HG03045 (cell line): Measurements from ENCODE around the gene FBXO48.
"Not testable (repeated sequence)": the region's sequence is repeated elsewhere in the genome, so short reads cannot be mapped to it uniquely, and the experiment has no call there.

Source experiments
- ATAC-seq: cut with Tn5 transposase; IDR thresholded peaks from one replicate; pipeline ENCODE4 v1.9.1; 2021; ENCODE audit warnings: mild to moderate bottlenecking, moderate library complexity; ENCODE audit not compliant: unreplicated experiment

FBXO48 gene, protein sequence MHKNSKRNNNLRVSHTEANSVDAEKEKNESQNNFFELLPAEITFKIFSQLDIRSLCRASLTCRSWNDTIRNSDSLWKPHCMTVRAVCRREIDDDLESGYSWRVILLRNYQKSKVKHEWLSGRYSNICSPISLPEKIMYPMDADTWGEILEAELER

DNA sequence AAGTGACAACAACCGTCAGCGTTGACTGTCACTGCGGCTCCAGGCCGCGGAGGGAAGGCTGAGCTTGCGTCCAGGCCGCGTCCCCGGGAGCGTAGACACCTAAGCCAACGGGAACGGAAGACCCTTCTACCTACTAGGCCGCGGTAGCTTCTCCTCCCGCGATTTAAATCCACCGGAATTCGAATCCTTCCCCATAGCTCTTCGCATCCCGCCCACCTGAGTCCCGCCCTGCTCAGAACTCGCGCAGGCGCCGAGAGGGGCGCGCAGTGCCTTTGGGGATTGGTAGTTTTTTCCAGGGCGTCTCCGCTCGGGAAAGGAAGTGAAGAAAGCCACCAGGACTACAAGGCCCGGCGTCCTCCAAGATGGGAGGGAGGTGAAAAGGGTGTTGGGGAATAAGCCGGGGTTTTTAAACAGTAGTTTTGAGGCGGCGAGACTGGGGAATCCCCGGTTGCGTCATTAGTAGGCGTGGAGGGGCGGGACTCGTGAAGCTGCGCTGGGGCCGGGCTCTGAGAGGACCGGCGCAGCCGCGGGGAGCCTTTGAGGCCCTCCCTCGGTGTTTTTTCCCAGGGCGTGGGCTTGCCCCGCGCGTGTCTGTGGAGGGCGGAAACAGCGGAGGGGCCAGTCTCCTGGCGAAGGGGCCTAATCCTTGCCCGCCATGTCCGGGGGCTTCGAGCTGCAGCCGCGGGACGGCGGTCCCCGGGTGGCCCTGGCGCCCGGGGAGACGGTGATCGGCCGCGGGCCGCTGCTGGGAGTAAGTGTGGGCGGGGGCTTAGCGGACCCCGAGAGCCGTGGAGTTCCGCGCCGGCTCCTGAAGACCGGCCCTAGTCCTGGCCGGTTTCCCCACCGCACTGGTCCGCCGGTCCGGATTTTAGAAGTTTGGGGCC lies at the start of gene FBXO48, which contains the start of gene APLF:
Gene FBXO48 (minus strand): TSS at position 218 of the 884 bp plus-strand sequence. CDS start 2,149 bp downstream, outside the sequence.
Gene APLF (plus strand): TSS at position 509 of the 884 bp plus-strand sequence. CDS start 147 bp downstream, at position 656.
- peak; percentile 96 for ATAC-seq

DNA sequence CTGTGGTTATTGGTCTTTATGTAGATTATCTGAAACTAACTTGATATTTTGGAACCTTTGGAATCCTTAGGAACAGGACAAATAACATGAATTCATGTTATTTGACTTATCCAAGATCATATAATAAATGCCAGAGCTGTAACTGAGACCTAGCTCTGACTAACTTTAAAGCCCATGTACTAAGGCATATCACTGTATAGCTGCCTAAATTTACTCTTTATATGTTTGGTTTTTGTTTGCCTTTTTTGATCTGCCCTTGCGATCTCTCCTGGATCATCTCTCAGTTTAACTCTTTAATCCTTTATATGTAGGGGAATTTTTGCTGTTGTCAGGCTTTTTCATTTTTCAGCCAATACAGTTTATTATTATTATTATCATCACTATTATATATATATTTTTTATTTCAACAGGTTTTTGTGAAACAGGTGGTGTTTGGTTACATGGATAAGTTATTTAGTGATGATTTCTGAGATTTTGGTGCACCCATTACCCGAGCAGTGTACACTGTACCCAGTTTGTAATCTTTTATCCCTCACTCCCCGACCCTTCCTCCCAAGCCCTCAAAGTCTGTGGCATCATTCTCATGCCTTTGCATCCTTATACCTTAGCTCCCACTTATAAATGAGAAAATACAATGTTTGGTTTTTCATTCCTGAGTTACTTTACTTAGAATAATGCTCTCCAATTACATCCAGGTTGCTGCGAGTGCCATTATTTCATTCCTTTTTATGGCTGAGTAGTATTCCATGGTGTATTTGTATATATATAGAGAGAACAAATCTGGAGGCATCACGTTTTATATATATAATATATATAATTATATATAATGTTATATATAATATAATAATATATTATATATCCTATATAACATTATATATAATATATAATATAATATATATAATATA lies 49.2 kb upstream of the FBXO48 start:
- no peak for ATAC-seq

DNA sequence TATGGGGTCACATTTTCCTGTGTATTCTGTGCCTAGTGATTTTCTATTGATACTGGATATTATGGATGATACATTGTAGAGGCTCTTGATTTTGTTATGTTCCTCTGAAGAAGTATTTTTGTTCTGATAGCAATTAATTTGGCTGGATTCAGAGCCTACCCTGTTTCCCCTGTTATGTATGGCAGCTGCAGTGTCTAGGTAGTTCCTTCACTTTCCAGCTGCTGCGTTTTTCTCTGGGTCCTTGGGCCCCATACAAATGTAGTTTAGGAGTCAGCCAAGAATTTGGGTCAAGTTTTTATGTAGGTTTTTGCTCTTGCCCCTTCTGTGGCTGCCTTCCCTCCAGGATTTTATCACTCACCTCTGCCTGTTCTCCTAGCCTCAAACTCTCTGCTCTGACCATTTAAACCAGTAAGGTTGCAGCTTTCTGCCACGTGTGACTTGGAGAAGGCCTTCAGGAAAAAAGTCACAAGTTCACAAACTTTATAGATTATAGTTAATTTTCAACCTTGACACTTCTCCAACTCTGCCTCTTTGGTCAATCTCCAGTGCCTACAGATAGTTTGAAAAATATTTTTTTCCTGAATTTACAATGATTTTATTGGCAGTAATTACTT lies 47.3 kb upstream of the FBXO48 start:
- no peak for ATAC-seq

DNA sequence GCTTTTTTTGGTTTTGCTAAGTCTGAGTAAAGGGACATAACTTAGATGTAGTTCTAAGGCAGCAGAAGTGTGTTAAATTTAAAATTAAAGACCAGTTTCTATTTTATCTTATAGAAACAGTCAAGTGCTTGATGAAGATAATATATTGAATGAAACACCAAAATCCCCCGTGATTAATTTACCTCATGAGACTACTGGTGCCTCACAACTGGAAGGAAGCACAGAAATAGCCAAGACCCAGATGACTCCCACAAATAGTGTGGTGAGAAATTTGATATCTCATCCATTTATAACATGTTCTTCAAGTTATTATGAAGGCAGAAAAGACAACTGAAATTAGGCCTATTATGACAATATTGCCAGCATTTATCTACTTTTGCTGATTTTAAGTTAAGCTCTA lies 45.9 kb upstream of the FBXO48 start:
- ATAC-seq: no peak

DNA sequence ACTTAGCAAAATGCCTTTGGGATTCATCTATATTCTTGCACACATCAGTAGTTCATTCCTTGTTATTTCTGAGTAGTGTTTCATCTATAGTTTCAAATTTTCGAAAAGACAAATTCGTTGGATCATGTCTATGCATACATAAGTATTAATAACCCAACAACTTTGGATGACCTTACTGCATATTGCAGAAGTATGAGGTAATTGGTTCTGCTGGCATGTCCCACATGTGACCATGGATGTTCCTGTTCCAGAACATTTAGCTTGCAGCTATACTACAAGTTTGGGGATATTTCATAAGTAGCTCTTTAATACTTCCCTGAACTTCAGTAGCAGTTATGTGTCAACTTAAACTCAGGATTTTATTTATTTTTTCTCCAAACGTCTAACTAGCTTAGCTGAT lies 45.2 kb upstream of the FBXO48 start:
- ATAC-seq: no peak

DNA sequence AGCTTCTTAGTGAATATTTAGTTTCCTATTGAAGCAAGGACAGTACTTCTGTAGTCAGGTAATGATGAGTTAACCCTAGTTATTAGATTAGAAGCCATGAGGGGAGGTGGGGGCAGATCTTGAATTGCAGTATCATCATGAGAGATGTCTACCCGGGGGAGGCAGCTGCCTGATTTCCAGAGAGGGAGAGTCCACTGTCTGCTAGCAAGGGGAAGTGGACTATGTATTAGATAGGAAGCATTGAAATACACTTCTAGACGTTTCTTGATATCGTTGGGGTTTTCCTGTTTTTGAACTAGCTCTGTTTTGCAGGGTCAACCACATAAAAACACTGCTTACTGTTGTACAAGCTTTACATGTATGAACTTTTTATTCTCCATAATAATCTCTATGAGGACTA lies 39.1 kb upstream of the FBXO48 start:
- ATAC-seq: no peak

DNA sequence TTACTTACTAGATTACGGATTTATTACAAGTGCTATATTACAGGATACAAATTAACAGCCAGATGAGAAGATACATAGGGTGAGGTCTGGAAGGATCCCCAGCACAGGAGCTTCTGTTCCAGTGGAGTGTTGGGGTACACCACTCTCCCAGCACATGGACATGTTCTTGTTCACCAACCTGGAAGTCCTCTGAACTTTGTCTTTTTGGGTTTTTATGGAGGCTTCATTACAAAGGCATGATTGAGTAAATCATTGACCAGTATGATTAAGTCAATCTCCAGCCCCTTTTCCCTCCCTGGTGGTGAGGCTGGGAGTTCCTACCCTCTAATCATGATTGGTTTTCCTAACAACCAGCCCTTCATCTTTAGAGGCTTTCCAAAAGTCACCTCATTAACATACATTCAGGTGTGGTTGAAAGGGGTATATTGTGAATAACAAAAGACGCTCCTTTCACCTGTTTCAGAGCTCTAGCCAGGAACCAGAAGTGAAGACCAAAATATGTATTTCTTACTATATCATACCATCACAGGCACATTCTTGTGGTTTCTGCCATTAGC lies 38.6 kb upstream of the FBXO48 start:
- no peak for ATAC-seq

DNA sequence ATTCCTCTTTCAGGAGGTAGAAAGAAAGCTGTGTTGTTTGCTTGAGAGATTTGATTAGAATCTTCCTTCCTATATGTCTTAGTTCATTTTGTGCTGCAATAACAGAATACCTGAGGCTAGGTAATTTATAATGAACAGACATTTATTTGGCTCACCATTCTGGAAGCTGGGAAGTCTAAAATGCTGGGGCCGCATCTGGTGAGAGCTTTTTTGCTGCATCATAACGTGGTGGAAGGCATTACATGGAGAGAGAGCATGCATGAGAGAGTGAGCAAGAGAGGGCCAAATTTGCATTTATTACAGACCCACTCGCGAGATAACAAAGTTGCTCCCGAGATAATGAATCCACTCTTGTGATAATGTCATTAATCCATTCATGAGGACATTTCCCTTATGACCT lies 34.7 kb upstream of the FBXO48 start:
- ATAC-seq: no peak

DNA sequence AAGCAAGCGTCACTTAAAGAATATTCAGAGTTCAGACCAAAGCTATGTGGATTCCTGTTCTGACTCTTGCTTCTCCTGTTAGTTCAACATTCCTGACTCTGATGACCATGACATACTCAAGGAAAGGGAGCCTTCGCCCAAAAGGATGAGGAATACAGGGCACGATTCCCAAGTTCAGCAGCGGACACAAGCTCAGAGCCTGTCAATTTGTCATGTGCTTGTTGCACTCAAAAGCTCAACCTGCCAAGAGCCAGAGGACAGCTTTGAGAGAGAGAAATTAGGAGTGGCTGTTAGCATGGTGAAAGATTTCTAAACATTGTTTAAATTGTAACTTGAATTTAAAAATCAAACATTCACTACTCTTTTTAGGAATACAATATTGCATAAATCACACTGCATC lies 33.6 kb upstream of the FBXO48 start:
- no peak for ATAC-seq

DNA sequence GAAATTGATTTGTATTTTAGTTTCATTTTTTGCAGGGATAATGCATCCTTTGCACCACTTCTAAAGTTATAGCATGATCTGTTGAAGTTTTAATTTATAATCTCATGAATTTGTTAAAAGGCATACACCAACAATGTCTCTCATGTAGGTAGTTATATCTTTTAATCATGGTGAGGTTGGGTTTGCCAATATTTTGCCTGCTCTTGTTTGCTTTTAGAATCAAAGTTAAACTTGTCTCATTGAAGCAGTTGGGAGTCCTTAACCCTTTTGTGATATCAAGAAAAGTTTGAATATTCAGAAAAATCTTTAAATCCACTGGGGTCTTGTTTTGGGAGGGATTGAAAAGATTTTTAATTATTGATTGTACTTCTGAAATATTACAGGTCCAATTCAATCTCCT lies 32.0 kb upstream of the FBXO48 start:
- no peak for ATAC-seq

DNA sequence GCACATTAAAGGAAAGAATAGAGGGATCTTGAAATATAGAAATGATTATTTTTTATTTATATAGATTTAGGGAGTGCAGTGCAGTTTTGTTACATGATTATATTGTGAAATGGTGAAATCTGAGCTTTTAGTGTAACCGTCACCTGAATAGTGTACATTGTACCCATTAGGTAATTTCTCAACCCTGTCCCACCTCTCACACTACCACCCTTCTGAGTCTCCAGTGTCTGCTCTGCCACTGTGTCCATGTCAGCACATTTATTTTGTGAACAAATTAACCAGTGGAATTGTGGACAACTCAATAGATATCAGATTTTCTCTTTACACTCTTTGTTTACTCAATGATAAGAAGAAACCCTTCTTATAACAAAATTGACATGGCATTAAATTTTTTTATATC lies 24.5 kb upstream of the FBXO48 start:
- no peak for ATAC-seq

DNA sequence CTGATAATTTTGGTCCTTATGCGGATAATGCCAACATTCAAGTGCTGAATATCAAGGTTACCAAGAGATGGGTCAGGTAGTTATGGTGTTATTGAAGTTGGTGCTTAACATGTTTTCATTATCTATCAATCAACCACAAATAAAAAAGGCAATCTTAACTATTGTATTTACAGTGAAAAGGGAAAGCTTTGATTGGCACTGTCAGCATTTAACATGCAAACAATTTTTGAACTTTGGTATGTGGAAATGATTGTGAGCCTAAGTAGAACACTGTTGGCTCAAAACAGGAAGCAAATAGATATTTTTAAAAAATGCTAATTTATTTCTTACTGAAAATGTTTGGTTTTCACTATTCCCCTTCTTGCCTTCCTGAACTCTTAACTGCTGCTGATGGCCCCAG lies 22.2 kb upstream of the FBXO48 start:
- no peak for ATAC-seq

DNA sequence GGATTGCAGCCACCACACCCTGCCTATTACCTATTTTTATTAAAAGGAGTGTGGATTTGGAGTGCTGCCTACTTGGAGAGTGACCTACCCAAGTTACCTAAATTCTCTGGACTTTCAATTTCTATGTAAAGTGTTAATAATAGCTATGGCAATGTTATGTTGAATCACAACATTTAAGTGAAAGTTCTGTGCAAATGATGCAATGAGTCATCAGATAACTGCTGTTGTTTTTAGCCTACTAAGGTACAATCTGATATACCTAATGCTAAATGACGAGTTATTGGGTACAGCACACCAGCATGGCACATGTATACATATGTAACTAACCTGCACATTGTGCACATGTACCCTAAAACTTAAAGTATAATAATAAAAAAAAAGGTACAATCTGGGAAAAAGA lies 21.5 kb upstream of the FBXO48 start:
- not testable (repeated sequence) for ATAC-seq

DNA sequence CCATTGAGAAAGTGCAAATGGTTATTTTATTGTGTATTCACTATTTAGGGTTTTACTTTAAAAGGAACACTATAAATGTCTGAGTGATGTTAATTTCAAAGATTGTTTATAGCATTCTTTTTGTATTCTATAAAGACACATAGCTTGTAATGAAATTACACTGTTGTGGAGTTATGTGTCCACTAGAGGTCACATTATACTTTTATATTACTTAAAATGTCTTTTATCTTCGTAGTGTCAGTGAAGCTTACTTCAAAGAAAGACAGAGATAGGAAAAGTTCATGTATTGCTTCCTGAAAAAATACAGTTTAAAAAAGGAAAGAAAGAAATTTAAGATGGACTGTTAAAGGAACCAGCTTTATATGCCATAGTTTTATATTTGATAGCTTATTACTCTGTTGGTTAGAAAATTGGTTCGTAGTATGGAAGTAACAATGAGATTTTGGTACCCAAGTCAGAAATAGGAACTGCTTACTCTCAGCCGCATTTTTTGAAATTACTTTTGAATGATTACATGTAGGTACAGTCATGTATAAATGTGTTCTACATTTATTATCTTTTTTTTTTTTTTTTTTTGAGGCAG lies 20.8 kb upstream of the FBXO48 start:
- ATAC-seq: no peak

DNA sequence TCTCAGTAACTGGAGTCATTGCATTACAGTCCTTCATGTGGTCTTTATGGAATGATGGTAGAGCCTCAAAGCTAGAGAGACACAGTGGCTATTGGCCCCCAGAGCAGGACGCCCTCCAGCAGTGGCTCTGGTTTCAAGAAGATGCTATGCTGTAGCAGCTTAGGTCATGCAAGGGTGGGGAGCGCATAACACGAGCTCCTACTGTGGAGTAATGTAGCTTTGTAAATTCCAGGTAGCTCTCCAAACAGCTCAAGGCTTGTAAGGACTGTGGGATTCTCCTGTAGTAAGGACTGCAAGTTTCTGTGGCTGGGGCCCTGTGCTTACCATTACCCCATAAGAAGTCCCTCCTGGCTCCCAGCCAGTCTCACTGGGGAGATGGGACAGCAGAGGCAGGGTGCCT lies 15.9 kb upstream of the FBXO48 start:
- ATAC-seq: no peak

DNA sequence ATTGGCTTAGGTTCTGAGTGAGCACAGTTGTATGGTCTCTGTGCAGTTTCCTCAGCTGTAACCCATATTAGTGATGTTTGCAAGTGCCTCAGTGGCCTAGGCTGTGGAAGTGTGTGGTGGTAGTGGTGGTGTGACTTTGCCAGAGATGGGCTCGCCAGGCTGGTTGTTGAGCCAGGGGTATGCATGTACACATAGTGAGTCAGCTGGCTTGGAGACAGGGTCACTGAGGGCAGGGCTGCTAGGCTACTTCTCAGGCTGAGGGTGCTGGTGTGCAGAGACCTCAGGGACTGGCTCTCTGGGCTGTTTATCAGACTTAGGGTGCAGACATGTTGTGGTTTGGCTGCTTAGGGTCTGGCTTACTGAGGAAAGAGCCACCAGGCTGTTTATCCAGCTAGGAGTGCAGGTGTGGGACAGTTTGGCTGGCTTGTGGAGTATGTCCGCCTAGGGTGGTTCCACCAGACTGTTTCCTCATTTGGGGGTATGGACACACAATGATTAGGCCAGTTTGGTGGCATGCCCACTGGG lies 15.3 kb upstream of the FBXO48 start:
- ATAC-seq: no peak

DNA sequence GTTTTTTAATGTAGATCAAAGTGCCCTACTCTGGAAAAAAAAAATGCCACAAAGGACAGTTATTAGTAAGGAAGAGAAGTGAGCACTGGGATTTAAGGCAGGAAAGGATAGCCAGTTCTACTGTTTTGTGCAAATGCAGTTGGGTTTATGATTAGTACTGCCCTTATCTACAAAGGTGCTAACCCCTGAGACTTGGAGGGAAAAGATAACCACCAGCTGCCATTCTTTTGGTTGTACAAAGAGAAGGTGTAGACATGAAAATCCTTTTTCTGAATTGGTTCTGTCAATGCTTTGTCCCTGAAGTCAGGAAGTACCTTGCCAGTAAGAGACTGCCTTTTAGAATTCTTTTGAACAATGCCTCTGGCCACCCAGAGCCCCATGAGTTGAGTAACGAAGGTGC lies 11.6 kb upstream of the FBXO48 start:
- no peak for ATAC-seq

DNA sequence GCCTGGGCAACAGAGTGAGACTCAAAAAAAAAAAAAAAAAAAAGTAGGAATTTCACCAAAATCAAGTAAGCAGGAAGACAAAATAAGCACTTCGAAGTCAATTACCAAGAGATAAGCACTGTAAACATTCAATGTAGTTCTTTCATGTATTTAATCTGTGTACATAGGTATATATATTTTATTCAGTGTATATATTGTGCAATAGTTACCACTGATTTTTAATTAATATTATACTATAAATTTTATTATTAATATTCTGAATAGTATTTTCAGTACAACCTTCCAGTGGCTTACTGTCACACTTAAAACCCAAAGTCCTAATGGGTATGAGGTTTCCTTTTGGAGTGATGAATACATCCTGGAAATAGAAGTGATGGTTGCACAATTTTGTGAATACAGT lies 9.4 kb upstream of the FBXO48 start:
- ATAC-seq: no peak

DNA sequence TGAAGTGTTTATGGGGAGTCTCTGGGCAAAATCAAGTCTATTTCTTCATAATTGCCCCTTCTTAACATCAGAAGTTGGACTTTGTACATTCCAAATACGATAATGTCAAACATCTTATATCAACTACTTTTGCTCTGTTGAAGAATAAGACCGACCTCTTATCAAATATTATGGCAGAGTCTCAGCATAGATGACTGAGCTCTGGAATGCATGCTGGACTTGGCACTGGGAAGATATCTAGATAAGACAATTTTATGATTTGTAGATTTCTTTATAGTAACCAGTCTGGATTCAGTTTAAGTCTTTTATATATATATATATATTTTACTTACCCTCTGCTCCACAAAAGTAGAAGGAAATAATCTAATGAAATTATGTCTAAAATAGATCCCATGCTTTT lies 8.5 kb upstream of the FBXO48 start:
- ATAC-seq: no peak

DNA sequence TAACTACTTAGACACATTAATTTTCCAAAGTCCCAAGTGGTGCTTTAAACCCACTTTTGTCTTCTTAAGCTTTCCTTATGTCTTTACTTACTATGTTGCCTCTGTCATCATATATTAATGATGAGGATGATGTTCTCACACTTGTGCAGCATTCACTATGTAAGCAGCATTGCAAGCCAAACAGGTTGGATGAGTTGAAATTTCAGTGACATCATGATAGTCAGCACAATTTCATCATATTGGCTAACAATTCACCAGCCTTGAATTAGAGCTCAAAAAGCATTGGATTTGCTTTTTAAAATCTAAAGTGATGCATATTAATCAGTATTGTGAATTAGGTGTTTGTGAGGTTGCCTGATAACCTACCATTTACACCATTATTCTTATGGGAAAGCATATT lies 8.0 kb upstream of the FBXO48 start:
- no peak for ATAC-seq
